IgD-negative memory B cell (primary cell): ENCODE results near the gene STK26. TPM values are rescaled to one million over a fixed set of nuclear protein-coding genes. Genes with fewer than 3 reads are reported as not detected.
"Not testable (repeated sequence)": the region's sequence is repeated elsewhere in the genome, so short reads cannot be mapped to it uniquely, and the experiment has no call there.

Experiments used
- H3K27ac Mint-ChIP-seq, 3 donors: one replicate each; pipeline ENCODE4 v1.8.0; 2020 to 2022; ENCODE audit warnings: mild to moderate bottlenecking in 3 of 3, mixed read lengths in 3 of 3, moderate library complexity in 1 of 3
- H3K27me3 Mint-ChIP-seq: one replicate; pipeline ENCODE4 v1.8.0; 2021; ENCODE audit warnings: mixed read lengths
- H3K36me3 Mint-ChIP-seq: one replicate; pipeline ENCODE4 v1.8.0; 2020; ENCODE audit warnings: mild to moderate bottlenecking, mixed read lengths
- H3K4me1 Mint-ChIP-seq, 3 donors: one replicate each; pipeline ENCODE4 v1.8.0; 2020 to 2022; ENCODE audit warnings: mixed read lengths in 3 of 3, mild to moderate bottlenecking in 1 of 3
- H3K4me3 Mint-ChIP-seq, 4 donors: one replicate each; pipeline ENCODE4 v1.8.0; 2020 to 2022; ENCODE audit warnings: mild to moderate bottlenecking in 4 of 4, mixed read lengths in 4 of 4, moderate library complexity in 3 of 4
- H3K9me3 Mint-ChIP-seq, 3 donors: one replicate each; pipeline ENCODE4 v1.8.0; 2020 to 2021; ENCODE audit warnings: mixed read lengths in 3 of 3, mild to moderate bottlenecking in 1 of 3
- polyA plus RNA-seq: library from polyadenylated mRNA; unstranded; fragments of 300-500 nt; fragmentation: Illumina TruSeq; gene quantifications from one replicate; pipeline ENCODE4 v1.2.3, GENCODE V29; 2021

The STK26 gene
- polyA plus RNA-seq, 1 donor from 2014 or later, result 36.2 TPM

- Mint-ChIP-seq H3K9me3 (no peaks in the 10 kb centered on the region), H3K4me1 (peaks cover 4 to 16% (median 11%) of the 10 kb centered on the region in 3 donors), H3K27me3 (peaks cover 2% of the 10 kb centered on the region), H3K36me3 (peaks cover 2% of the 10 kb centered on the region), H3K4me3 (peak overlapping the region; percentile 84 to 97 (median 88)), H3K27ac (peak overlapping the region; percentile 67 to 91 (median 90))
Observed at GRCh38 chrX:132022198-132022966, 720 bp upstream of the STK26 start.

- peaks cover 2% of the 10 kb centered on the region for H3K36me3 Mint-ChIP-seq
- H3K27me3 Mint-ChIP-seq, result peaks cover 2% of the 10 kb centered on the region
- H3K4me3 Mint-ChIP-seq, result peak overlapping the region; percentile 84 to 97 (median 88)
- peaks cover 5 to 19% (median 16%) of the 10 kb centered on the region in 3 donors for H3K4me1 Mint-ChIP-seq
- H3K27ac Mint-ChIP-seq, result peak overlapping the region; percentile 30 to 88 (median 85)
- no peaks in the 10 kb centered on the region for H3K9me3 Mint-ChIP-seq
Observed at GRCh38 chrX:132023896-132024386, 839 bp downstream of the STK26 start.

- Mint-ChIP-seq H3K4me3 (peak overlapping the region in 3 of 4 donors; percentile 39 to 84 (median 54)), H3K27ac (no peak overlapping the region)
Observed at GRCh38 chrX:132025041-132025440, 1.9 kb downstream of the STK26 start.

GRCh38 chrX:132030264-132030663 lies 7.2 kb downstream of the STK26 start:
- Mint-ChIP-seq H3K27me3 (peaks cover 10% of the 10 kb centered on the region), H3K4me3 (peak overlapping the region in 1 of 4 donors; percentile 5), H3K4me1 (peaks cover 18 to 47% (median 23%) of the 10 kb centered on the region in 3 donors), H3K36me3 (no peaks in the 10 kb centered on the region), H3K27ac (no peak overlapping the region), H3K9me3 (no peaks in the 10 kb centered on the region)

More at GRCh38 chrX:132025041-132025440, 1.9 kb downstream of the STK26 start:
- Mint-ChIP-seq H3K27me3 (peaks cover 2% of the 10 kb centered on the region), H3K36me3 (no peaks in the 10 kb centered on the region), H3K9me3 (no peaks in the 10 kb centered on the region), H3K4me1 (peaks cover 5 to 25% (median 16%) of the 10 kb centered on the region in 3 donors)

GRCh38 chrX:132031867-132032266 lies 8.8 kb downstream of the STK26 start:
- H3K4me1 Mint-ChIP-seq, result peaks cover 25 to 56% (median 30%) of the 10 kb centered on the region in 3 donors
- H3K9me3 Mint-ChIP-seq, result no peaks in the 10 kb centered on the region
- no peaks in the 10 kb centered on the region for H3K36me3 Mint-ChIP-seq
- H3K4me3 Mint-ChIP-seq, result no peak overlapping the region
- H3K27me3 Mint-ChIP-seq, result peaks cover 10% of the 10 kb centered on the region
- no peak overlapping the region for H3K27ac Mint-ChIP-seq

- no peaks in the 10 kb centered on the region for H3K36me3 Mint-ChIP-seq
- peak overlapping the region in 2 of 4 donors; percentile 12 to 37 for H3K4me3 Mint-ChIP-seq
- H3K27ac Mint-ChIP-seq, result no peak overlapping the region
- peaks cover 26 to 53% (median 28%) of the 10 kb centered on the region in 3 donors for H3K4me1 Mint-ChIP-seq
- H3K27me3 Mint-ChIP-seq, result peaks cover 10% of the 10 kb centered on the region
- no peaks in the 10 kb centered on the region for H3K9me3 Mint-ChIP-seq
Observed at GRCh38 chrX:132033166-132033565, 10.1 kb downstream of the STK26 start.

- no peaks in the 10 kb centered on the region for H3K36me3 Mint-ChIP-seq
- peak overlapping the region in 2 of 4 donors; percentile 10 to 58 for H3K4me3 Mint-ChIP-seq
- H3K27ac Mint-ChIP-seq, result no peak overlapping the region
- H3K27me3 Mint-ChIP-seq, result peaks cover 10% of the 10 kb centered on the region
- H3K4me1 Mint-ChIP-seq, result peaks cover 26 to 45% (median 28%) of the 10 kb centered on the region in 3 donors
- H3K9me3 Mint-ChIP-seq, result no peaks in the 10 kb centered on the region
Observed at GRCh38 chrX:132034648-132035047, 11.5 kb downstream of the STK26 start.

- Mint-ChIP-seq H3K27ac (no peak overlapping the region), H3K9me3 (no peaks in the 10 kb centered on the region), H3K36me3 (no peaks in the 10 kb centered on the region), H3K4me1 (peaks cover 23 to 35% (median 33%) of the 10 kb centered on the region in 3 donors), H3K27me3 (peaks cover 4% of the 10 kb centered on the region), H3K4me3 (no peak overlapping the region)
Observed at GRCh38 chrX:132037479-132037993, 14.4 kb downstream of the STK26 start.

GRCh38 chrX:132040066-132040465 lies 17.0 kb downstream of the STK26 start:
- peaks cover 18 to 25% (median 24%) of the 10 kb centered on the region in 3 donors for H3K4me1 Mint-ChIP-seq
- no peaks in the 10 kb centered on the region for H3K9me3 Mint-ChIP-seq
- no peak overlapping the region for H3K4me3 Mint-ChIP-seq
- peaks cover 4% of the 10 kb centered on the region for H3K27me3 Mint-ChIP-seq
- H3K27ac Mint-ChIP-seq, result no peak overlapping the region
- H3K36me3 Mint-ChIP-seq, result no peaks in the 10 kb centered on the region

GRCh38 chrX:132041015-132041414 lies 17.9 kb downstream of the STK26 start:
- no peak overlapping the region for H3K4me3 Mint-ChIP-seq
- peaks cover 4% of the 10 kb centered on the region for H3K27me3 Mint-ChIP-seq
- no peak overlapping the region for H3K27ac Mint-ChIP-seq
- H3K36me3 Mint-ChIP-seq, result no peaks in the 10 kb centered on the region
- H3K4me1 Mint-ChIP-seq, result peaks cover 12 to 23% (median 18%) of the 10 kb centered on the region in 3 donors
- H3K9me3 Mint-ChIP-seq, result no peaks in the 10 kb centered on the region

- Mint-ChIP-seq H3K4me1 (peaks cover 8 to 18% (median 10%) of the 10 kb centered on the region in 3 donors), H3K27ac (no peak overlapping the region), H3K27me3 (peaks cover 4% of the 10 kb centered on the region), H3K36me3 (no peaks in the 10 kb centered on the region), H3K9me3 (no peaks in the 10 kb centered on the region), H3K4me3 (no peak overlapping the region)
Observed at GRCh38 chrX:132043977-132044376, 20.9 kb downstream of the STK26 start.

GRCh38 chrX:132044953-132045352 lies 21.9 kb downstream of the STK26 start:
- Mint-ChIP-seq H3K27ac (no peak overlapping the region), H3K4me1 (peaks cover 10 to 18% (median 13%) of the 10 kb centered on the region in 3 donors), H3K27me3 (peaks cover 4% of the 10 kb centered on the region), H3K4me3 (no peak overlapping the region), H3K9me3 (no peaks in the 10 kb centered on the region), H3K36me3 (no peaks in the 10 kb centered on the region)

- Mint-ChIP-seq H3K4me3 (no peak overlapping the region), H3K27ac (no peak overlapping the region), H3K27me3 (peaks cover 4% of the 10 kb centered on the region), H3K4me1 (peaks cover 10 to 18% (median 15%) of the 10 kb centered on the region in 3 donors), H3K36me3 (no peaks in the 10 kb centered on the region), H3K9me3 (no peaks in the 10 kb centered on the region)
Observed at GRCh38 chrX:132045456-132045855, 22.4 kb downstream of the STK26 start.

- H3K36me3 Mint-ChIP-seq, result peaks cover 3% of the 10 kb centered on the region
- H3K27me3 Mint-ChIP-seq, result peaks cover 4% of the 10 kb centered on the region
- H3K4me3 Mint-ChIP-seq, result peak overlapping the region in 1 of 4 donors; percentile 70
- H3K27ac Mint-ChIP-seq, result no peak overlapping the region
- H3K9me3 Mint-ChIP-seq, result peaks cover 0 to 3% (median 0%) of the 10 kb centered on the region in 3 donors
- peaks cover 7 to 15% (median 15%) of the 10 kb centered on the region in 3 donors for H3K4me1 Mint-ChIP-seq
Observed at GRCh38 chrX:132046533-132046932, 23.4 kb downstream of the STK26 start.

GRCh38 chrX:132051778-132052177 lies 28.7 kb downstream of the STK26 start:
- not testable (repeated sequence) for H3K4me1 Mint-ChIP-seq, H3K36me3 Mint-ChIP-seq, H3K27me3 Mint-ChIP-seq, H3K9me3 Mint-ChIP-seq, H3K27ac Mint-ChIP-seq, H3K4me3 Mint-ChIP-seq
